Gastroesophageal sphincter (tissue), 4 donors: ENCODE data around the gene ERGIC2. TPM values are rescaled to one million over a fixed set of nuclear protein-coding genes. Genes with fewer than 3 reads are reported as not detected.

ENCODE experiments used
- ATAC-seq: fragments of 150-250 bp; one replicate; pipeline ENCODE4 v1.9.1; 2016; ENCODE audit warnings: mild to moderate bottlenecking, moderate library complexity
- H3K27ac ChIP-seq, 4 donors: fragments of 200-600 bp; sonication (generic) in 3 of 4; 1 replicate in 3 of 4; 2 replicates in 1 of 4; pipeline ENCODE4 v1.5.1; 2016 to 2019
- H3K27me3 ChIP-seq: fragments of 200-600 bp; sonication (generic); one replicate; pipeline ENCODE4 v1.5.1; 2019
- H3K36me3 ChIP-seq, 2 donors: fragments of 200-600 bp; sonication (generic); one replicate each; pipeline ENCODE4 v1.5.1; 2019; ENCODE audit warnings: control low read depth in 1 of 2
- H3K4me1 ChIP-seq, 3 donors: fragments of 200-600 bp; sonication (generic); 1 replicate in 2 of 3; 2 replicates in 1 of 3; pipeline ENCODE4 v1.5.1; 2016 to 2019; ENCODE audit warnings: control low read depth in 2 of 3
- H3K4me3 ChIP-seq, 2 donors: fragments of 200-600 bp; sonication (generic); one replicate each; pipeline ENCODE4 v1.5.1; 2019; ENCODE audit warnings: mild to moderate bottlenecking in 1 of 2, moderate library complexity in 1 of 2
- H3K9me3 ChIP-seq, 3 donors: fragments of 200-600 bp; sonication (generic); one replicate each; pipeline ENCODE4 v1.5.1; 2017 to 2019; ENCODE audit warnings: control low read depth in 2 of 3
- EP300 ChIP-seq: sonication (generic); formaldehyde crosslinking; IDR thresholded peaks from one replicate; pipeline ENCODE4 v1.6.1; 2017; ENCODE audit warnings: antibody characterized with exemption, mild to moderate bottlenecking
- POLR2A ChIP-seq, 2 donors: fragments of 450-650 bp; IDR thresholded peaks; one replicate each; pipeline ENCODE4 v1.6.1; 2017; ENCODE audit warnings: antibody characterized with exemption in 2 of 2, mild to moderate bottlenecking in 2 of 2, moderate library complexity in 1 of 2
- POLR2AphosphoS5 ChIP-seq: sonication (generic); formaldehyde crosslinking; IDR thresholded peaks from one replicate; pipeline ENCODE4 v1.6.1; 2017; ENCODE audit warnings: antibody characterized with exemption
- WGBS, 2 donors: methylation state at CpG; one replicate each; pipeline ENCODE4 v1.1.5; 2018; ENCODE audit warnings: low coverage in 1 of 2; 5-methylcytosine and 5-hydroxymethylcytosine counted together
- total RNA-seq, 4 donors: library from RNA; depleted of rRNA; stranded (reverse); fragments of >200 nt; gene quantifications; one replicate each; pipeline ENCODE4 v1.1.0, GENCODE V29; 2016
- TF ChIP-seq, protein P1 (sequence below), 4 experiments: fragments of 200-600 bp in 2 of 4; fragments of 450-650 bp in 2 of 4; sonication (generic) in 1 of 4; IDR thresholded peaks; one replicate each; pipeline ENCODE4 v1.5.1; 2017 to 2019; ENCODE audit warnings: antibody characterized with exemption in 4 of 4, mild to moderate bottlenecking in 2 of 4, moderate library complexity in 2 of 4

The ERGIC2 gene
- total RNA-seq, 4 donors from 2014 or later = 53.6 to 111 (median 71.4) TPM

DNA sequence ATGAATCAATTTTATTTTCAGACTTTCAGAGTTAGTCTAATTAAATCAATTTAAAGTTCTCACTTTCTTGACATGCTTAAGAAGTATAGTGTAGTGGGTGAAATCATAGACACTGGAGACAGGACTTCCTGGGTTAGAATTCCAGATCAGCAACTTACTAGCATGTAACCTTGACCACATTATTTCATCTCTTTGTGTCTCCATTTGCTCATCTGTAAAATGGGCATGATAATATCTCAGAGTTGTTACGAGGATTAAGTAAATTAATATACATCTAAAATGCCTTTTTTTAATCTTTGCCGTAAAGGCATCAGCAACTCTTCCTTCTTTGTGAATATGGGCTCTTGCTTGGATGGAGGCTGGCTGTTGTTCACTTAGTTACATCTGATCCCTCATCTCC, 1.3 kb upstream of the ERGIC2 start:
- Histone ChIP-seq H3K9me3 (no peaks in the 10 kb centered on the region), H3K4me1 (peaks cover 3 to 19% (median 7%) of the 10 kb centered on the region in 3 donors), H3K27ac (no peak overlapping the region), H3K36me3 (no peaks in the 10 kb centered on the region), H3K4me3 (no peak overlapping the region), H3K27me3 (no peaks in the 10 kb centered on the region)
- WGBS, 2 donors = 94 to 100% methylated on average over 2 of the region's 2 CpGs
- TF ChIP-seq, protein P1, sequence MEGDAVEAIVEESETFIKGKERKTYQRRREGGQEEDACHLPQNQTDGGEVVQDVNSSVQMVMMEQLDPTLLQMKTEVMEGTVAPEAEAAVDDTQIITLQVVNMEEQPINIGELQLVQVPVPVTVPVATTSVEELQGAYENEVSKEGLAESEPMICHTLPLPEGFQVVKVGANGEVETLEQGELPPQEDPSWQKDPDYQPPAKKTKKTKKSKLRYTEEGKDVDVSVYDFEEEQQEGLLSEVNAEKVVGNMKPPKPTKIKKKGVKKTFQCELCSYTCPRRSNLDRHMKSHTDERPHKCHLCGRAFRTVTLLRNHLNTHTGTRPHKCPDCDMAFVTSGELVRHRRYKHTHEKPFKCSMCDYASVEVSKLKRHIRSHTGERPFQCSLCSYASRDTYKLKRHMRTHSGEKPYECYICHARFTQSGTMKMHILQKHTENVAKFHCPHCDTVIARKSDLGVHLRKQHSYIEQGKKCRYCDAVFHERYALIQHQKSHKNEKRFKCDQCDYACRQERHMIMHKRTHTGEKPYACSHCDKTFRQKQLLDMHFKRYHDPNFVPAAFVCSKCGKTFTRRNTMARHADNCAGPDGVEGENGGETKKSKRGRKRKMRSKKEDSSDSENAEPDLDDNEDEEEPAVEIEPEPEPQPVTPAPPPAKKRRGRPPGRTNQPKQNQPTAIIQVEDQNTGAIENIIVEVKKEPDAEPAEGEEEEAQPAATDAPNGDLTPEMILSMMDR (IDR thresholded peaks at IDR 0.05) = no peak
- TF ChIP-seq POLR2AphosphoS5 = no peak
- TF ChIP-seq EP300 = no peak
- TF ChIP-seq POLR2A (IDR thresholded peaks at IDR 0.05) = no peak
- ATAC-seq = no peak

DNA sequence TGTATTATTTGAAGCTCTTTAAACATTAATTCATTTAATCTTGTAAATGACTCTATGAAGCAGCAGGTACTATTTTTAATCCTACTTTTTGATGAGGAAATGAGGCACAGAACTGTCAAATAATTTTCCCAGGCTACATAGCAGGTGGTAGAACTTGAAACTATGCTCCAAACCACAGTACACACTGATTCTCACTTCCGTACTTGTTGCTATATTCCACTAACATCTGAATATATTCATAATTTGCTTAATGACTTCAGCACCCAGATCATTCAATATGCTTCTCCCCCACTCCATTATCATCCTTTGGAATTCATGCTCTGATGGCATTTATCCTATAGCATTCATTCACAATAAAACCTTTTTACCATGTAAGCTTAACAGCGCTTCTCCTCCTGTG, 4.9 kb downstream of the ERGIC2 start:
- TF ChIP-seq POLR2AphosphoS5 (no peak), EP300 (no peak), POLR2A (IDR thresholded peaks at IDR 0.05) (no peak)
- TF ChIP-seq, protein P1 (IDR thresholded peaks at IDR 0.05) = no peak
- Histone ChIP-seq H3K36me3 (peaks cover 0 to 3% of the 10 kb centered on the region in 2 donors), H3K9me3 (no peaks in the 10 kb centered on the region), H3K27ac (no peak overlapping the region), H3K27me3 (no peaks in the 10 kb centered on the region), H3K4me3 (no peak overlapping the region), H3K4me1 (peaks cover 3 to 18% (median 7%) of the 10 kb centered on the region in 3 donors)
- no peak for ATAC-seq
- WGBS, 2 donors = 95 to 100% methylated on average over 2 of the region's 2 CpGs

DNA sequence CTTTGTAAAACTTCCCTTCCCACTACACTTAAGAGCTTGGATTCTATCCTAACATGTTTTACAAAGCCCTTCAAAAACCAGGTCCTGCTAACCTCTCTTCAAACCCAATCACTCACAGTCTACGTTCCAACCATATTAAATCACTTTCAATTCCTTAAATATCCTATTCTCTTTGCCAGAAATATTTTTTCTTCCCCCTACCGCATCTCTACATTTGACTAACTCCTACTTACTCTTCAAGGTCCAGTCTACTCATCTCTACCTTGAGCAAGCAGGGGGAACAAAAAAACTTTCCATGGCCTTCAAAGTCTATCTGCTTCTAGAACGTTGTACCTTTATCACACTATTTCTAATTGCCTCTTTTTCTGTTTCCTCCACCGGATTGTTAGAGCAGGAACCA, 6.1 kb downstream of the ERGIC2 start:
- ATAC-seq = no peak
- Histone ChIP-seq H3K27me3 (no peaks in the 10 kb centered on the region), H3K4me3 (no peak overlapping the region), H3K27ac (no peak overlapping the region), H3K4me1 (peaks cover 3 to 15% (median 6%) of the 10 kb centered on the region in 3 donors), H3K9me3 (no peaks in the 10 kb centered on the region), H3K36me3 (peaks cover 0 to 12% of the 10 kb centered on the region in 2 donors)
- TF ChIP-seq POLR2AphosphoS5 (no peak), EP300 (no peak), POLR2A (IDR thresholded peaks at IDR 0.05) (no peak)
- TF ChIP-seq, protein P1 (IDR thresholded peaks at IDR 0.05) = no peak
- WGBS, 2 donors = 74 to 92% methylated on average over 4 of the region's 4 CpGs

DNA sequence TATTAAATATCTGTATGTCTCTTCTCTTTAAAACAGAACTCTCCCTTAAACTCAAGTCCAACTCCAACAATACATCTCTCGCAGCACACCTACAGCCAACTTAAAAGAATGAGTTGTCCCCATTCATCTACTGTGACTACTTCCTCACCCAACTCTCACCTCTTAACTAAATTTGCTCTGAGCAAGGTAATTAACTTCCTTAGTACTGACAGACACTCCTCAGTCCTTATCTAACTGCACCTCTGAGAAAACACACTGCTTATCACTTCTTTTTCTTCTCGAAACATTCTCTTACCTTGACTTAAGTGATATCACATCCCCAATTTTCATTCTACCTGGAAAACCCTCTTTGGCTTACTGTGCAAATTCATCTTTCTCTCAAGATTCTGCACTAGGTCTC, 7.0 kb downstream of the ERGIC2 start:
- 90 to 100% methylated on average over 2 of the region's 2 CpGs for WGBS, 2 donors
- H3K9me3 ChIP-seq = no peaks in the 10 kb centered on the region
- TF ChIP-seq EP300 (no peak), POLR2A (IDR thresholded peaks at IDR 0.05) (no peak), POLR2AphosphoS5 (no peak)
- TF ChIP-seq, protein P1 (IDR thresholded peaks at IDR 0.05) = no peak

DNA sequence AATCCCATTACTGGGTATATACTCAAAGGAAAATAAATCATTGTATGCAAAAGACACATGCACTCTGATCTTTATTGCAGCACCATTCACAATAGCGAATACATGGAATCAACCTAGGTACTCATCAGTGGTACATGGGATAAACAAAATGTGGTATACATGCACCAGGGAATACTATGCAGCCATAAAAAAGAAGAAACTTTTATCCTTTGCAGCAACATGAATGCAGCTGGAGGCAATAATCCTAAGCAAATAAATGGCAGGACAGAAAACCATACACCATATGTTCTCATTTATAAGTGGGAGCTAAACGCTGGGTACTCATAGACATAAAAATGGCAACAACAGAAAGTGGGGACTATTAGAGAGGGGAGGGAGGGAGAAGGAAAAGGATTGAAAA, 15.9 kb downstream of the ERGIC2 start:
- TF ChIP-seq POLR2AphosphoS5 (no peak), EP300 (no peak), POLR2A (IDR thresholded peaks at IDR 0.05) (no peak)
- TF ChIP-seq, protein P1 (IDR thresholded peaks at IDR 0.05) = no peak
- H3K27ac ChIP-seq = no peak overlapping the region
- no peaks in the 10 kb centered on the region for H3K27me3 ChIP-seq
- no peak for ATAC-seq
- WGBS, 2 donors = 94 to 96% methylated on average over 2 of the region's 2 CpGs
- H3K4me1 ChIP-seq = no peaks in the 10 kb centered on the region
- peaks cover 5 to 55% of the 10 kb centered on the region in 2 donors for H3K36me3 ChIP-seq
- no peaks in the 10 kb centered on the region for H3K9me3 ChIP-seq
- H3K4me3 ChIP-seq = no peak overlapping the region

More for the DNA sequence above, 7.0 kb downstream of the ERGIC2 start:
- no peaks in the 10 kb centered on the region for H3K27me3 ChIP-seq
- peaks cover 0 to 6% (median 0%) of the 10 kb centered on the region in 3 donors for H3K4me1 ChIP-seq
- peaks cover 0 to 20% of the 10 kb centered on the region in 2 donors for H3K36me3 ChIP-seq
- H3K4me3 ChIP-seq = no peak overlapping the region
- no peak for ATAC-seq
- no peak overlapping the region for H3K27ac ChIP-seq
